Sigmoid colon (tissue), 3 donors: ENCODE results near the gene IFIT1B.

Source experiments
- POLR2A ChIP-seq, 2 donors: fragments of 450-650 bp; IDR thresholded peaks; one replicate each; pipeline ENCODE4 v1.6.1; 2016; ENCODE audit warnings: antibody characterized with exemption in 2 of 2, mild to moderate bottlenecking in 2 of 2, moderate library complexity in 2 of 2
- TF ChIP-seq, protein P1 (sequence below), 4 experiments: fragments of 450-650 bp in 3 of 4; fragments of 200-600 bp in 1 of 4; IDR thresholded peaks; one replicate each; pipeline ENCODE4 v1.5.1; 2016 to 2019; ENCODE audit warnings: antibody characterized with exemption in 4 of 4, mild to moderate bottlenecking in 3 of 4, moderate library complexity in 2 of 4

DNA sequence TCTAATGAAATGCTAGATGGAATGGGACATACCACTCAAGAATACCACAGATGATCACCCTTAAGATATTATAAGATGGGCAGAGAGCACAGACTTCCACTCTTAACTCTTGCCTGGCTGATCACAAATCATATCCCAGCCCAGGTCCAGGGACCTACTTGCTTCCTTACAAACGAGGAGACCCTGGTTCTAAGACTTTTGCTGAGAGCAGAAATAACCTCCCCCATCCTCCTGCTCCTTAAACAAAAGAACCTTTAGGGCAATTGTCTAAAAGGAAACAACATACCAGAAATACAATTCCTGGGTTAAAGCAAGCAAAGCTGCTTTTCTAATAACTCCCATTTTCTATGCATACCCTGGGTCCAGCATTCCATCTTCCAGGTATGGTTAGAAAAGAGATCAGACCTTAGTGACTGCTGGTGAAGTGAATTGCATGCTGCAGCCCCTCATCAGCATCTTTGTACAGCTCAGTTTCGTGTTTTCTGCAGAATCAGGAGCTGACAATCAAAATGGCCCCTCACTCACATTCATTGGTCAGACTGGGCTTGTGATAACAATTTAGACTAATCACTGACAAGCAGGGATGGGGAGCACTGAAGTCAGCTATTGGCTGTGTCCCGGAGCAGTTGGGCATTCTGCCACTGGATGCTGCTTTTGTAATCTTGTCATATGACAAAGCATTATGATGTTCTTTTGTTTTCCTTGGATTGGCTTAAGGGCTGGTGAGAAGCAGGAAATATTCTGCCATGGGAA is 35.5 kb upstream of the IFIT1B start:
- TF ChIP-seq, protein P1, sequence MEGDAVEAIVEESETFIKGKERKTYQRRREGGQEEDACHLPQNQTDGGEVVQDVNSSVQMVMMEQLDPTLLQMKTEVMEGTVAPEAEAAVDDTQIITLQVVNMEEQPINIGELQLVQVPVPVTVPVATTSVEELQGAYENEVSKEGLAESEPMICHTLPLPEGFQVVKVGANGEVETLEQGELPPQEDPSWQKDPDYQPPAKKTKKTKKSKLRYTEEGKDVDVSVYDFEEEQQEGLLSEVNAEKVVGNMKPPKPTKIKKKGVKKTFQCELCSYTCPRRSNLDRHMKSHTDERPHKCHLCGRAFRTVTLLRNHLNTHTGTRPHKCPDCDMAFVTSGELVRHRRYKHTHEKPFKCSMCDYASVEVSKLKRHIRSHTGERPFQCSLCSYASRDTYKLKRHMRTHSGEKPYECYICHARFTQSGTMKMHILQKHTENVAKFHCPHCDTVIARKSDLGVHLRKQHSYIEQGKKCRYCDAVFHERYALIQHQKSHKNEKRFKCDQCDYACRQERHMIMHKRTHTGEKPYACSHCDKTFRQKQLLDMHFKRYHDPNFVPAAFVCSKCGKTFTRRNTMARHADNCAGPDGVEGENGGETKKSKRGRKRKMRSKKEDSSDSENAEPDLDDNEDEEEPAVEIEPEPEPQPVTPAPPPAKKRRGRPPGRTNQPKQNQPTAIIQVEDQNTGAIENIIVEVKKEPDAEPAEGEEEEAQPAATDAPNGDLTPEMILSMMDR (IDR thresholded peaks at IDR 0.05) = no peak
- TF ChIP-seq POLR2A (IDR thresholded peaks at IDR 0.05) = no peak
